GM20000 (cell line): Measurements from ENCODE around the gene F5.

Experiments
- DNase-seq: peaks from one replicate; pipeline ENCODE4 v3.0.0; 2012; ENCODE audit warnings: low spot score
- CTCF ChIP-seq: IDR thresholded peaks from 2 replicates; pipeline ENCODE4 v1.5.1; 2012; ENCODE audit warnings: mild to moderate bottlenecking, control low read depth; ENCODE audit errors: extremely low read depth, missing control alignments

Gene F5

GRCh38 chr1:169491845-169492281 lies 94.4 kb downstream of the F5 start:
- no peak for TF ChIP-seq CTCF
- DNase-seq, result no peak

- no peak for DNase-seq
- no peak for TF ChIP-seq CTCF
Measured at GRCh38 chr1:169488157-169488556, 98.1 kb downstream of the F5 start.

- no peak for DNase-seq
Measured at GRCh38 chr1:169487561-169487960, 98.7 kb downstream of the F5 start.

GRCh38 chr1:169487133-169487532 lies 99.1 kb downstream of the F5 start:
- no peak for TF ChIP-seq CTCF
- no peak for DNase-seq

More at GRCh38 chr1:169487561-169487960, 98.7 kb downstream of the F5 start:
- TF ChIP-seq CTCF, result no peak

GRCh38 chr1:169486281-169487051 lies 99.8 kb downstream of the F5 start:
- no peak for TF ChIP-seq CTCF
- DNase-seq, result peak; percentile 12

GRCh38 chr1:169485431-169486280 lies 100.6 kb downstream of the F5 start, which contains the start of gene SLC19A2:
SLC19A2 (minus strand) TSS chr1:169485944; CDS start chr1:169485766, 178 bp downstream.
- peak; percentile 17 for TF ChIP-seq CTCF
- DNase-seq, result peak; percentile 97
